Esophagus squamous epithelium (tissue), 4 donors: Measurements from ENCODE around the gene CEP78.

ENCODE experiments used
- CTCF ChIP-seq, 6 experiments: fragments of 450-650 bp in 4 of 6; fragments of 200-600 bp in 2 of 6; sonication (generic) in 2 of 6; IDR thresholded peaks; one replicate each; pipeline ENCODE4 v1.5.1; 2016 to 2019; ENCODE audit warnings: antibody characterized with exemption in 6 of 6, mild to moderate bottlenecking in 4 of 6, moderate library complexity in 4 of 6
- POLR2A ChIP-seq, 4 donors: fragments of 450-650 bp; IDR thresholded peaks; one replicate each; pipeline ENCODE4 v1.6.1; 2017; ENCODE audit warnings: antibody characterized with exemption in 4 of 4, mild to moderate bottlenecking in 4 of 4, moderate library complexity in 3 of 4

GRCh38 chr9:78307360-78307759, 71.5 kb downstream of the CEP78 start:
- TF ChIP-seq CTCF (IDR thresholded peaks at IDR 0.05) (no peak), POLR2A (IDR thresholded peaks at IDR 0.05) (no peak)
